Activated T-helper 2 cell treated with anti-CD3 and anti-CD28 coated beads, Interferon-gamma antibody, Interleukin-2, Interleukin-4, amounts not matched to agents 10 μg/mL and 5 μg/mL and 100 μg/mL, durations not matched to agents 14 hours and 24 hours and 36 hours (primary cell): ENCODE data around the gene PANK1. TPM values are rescaled to one million over a fixed set of nuclear protein-coding genes. Genes with fewer than 3 reads are reported as not detected.
"Not testable (repeated sequence)": the region's sequence is repeated elsewhere in the genome, so short reads cannot be mapped to it uniquely, and the experiment has no call there.

ENCODE experiments used
- DNase-seq: peaks from one replicate; pipeline ENCODE4 v3.0.0; 2021; ENCODE audit warnings: low spot score
- H3K27ac Mint-ChIP-seq: one replicate; pipeline ENCODE4 v1.8.0; 2021; ENCODE audit warnings: mixed read lengths
- H3K27me3 Mint-ChIP-seq: one replicate; pipeline ENCODE4 v1.8.0; 2021; ENCODE audit warnings: low read depth, mixed read lengths
- H3K36me3 Mint-ChIP-seq: one replicate; pipeline ENCODE4 v1.8.0; 2021; ENCODE audit warnings: low read depth, mixed read lengths
- H3K4me1 Mint-ChIP-seq: one replicate; pipeline ENCODE4 v1.8.0; 2021; ENCODE audit warnings: low read depth, mixed read lengths
- H3K4me3 Mint-ChIP-seq: one replicate; pipeline ENCODE4 v1.8.0; 2021; ENCODE audit warnings: low read depth, mild to moderate bottlenecking, moderate library complexity, mixed read lengths
- H3K9me3 Mint-ChIP-seq: one replicate; pipeline ENCODE4 v1.8.0; 2021; ENCODE audit warnings: mixed read lengths
- intact Hi-C: fragments of 100-400 bp; cut with micrococcal nuclease; formaldehyde crosslinking; loops from one replicate; pipeline ENCODE4 v1.15.1; 2023
- total RNA-seq: library from RNA; stranded (reverse); gene quantifications from 2 replicates; pipeline ENCODE4 v1.2.3, GENCODE V29; 2022

Gene PANK1
- total RNA-seq, 1 donor from 2014 or later = 5.7 TPM

DNA sequence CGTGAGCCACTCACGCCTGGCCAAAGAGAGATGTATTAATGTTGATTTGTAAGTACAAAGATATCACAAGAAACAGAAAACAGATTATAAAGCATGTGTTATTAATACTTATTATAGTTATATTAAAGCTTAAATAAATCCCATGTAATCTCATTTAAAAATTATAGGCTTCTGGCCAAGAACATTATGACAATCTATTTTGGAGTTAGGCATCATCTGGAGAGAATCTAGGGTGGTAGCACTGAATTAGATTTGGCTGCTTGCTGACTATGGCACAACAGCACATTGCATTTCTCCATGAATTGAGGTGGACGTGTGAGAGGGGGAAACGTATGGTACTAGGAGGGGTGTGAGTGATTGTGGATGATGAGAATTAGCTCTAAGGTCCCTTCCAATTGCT lies 92.8 kb downstream of the PANK1 start:
- Mint-ChIP-seq H3K4me1 (no peaks in the 10 kb centered on the region), H3K27ac (no peak overlapping the region), H3K4me3 (no peak overlapping the region), H3K36me3 (no peaks in the 10 kb centered on the region), H3K27me3 (peaks cover 10% of the 10 kb centered on the region), H3K9me3 (no peaks in the 10 kb centered on the region)
- intact Hi-C loops = no loop called here
- no peak for DNase-seq

DNA sequence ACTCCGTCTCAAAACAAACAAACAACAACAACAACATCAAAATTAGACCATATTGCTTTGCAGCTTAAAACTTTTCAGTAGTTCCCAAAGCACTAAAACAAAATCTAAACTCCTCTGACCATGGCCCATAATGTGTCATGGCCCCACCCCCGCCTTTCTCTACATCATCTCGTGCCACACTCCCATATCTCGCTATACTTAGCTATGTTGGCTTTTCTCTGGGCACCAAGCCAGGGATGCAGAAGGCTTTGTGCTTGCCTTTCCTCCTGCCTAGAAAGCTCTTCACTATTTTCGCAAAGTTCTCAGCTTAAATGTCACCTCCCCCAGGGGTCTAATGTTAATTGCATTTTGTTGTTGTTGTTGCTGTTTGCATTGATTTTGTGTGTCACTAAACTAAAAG lies 94.5 kb downstream of the PANK1 start:
- intact Hi-C loops = no loop called here
- Mint-ChIP-seq H3K27me3 (peaks cover 9% of the 10 kb centered on the region), H3K27ac (no peak overlapping the region), H3K4me3 (no peak overlapping the region), H3K4me1 (no peaks in the 10 kb centered on the region), H3K36me3 (no peaks in the 10 kb centered on the region), H3K9me3 (no peaks in the 10 kb centered on the region)
- no peak for DNase-seq

DNA sequence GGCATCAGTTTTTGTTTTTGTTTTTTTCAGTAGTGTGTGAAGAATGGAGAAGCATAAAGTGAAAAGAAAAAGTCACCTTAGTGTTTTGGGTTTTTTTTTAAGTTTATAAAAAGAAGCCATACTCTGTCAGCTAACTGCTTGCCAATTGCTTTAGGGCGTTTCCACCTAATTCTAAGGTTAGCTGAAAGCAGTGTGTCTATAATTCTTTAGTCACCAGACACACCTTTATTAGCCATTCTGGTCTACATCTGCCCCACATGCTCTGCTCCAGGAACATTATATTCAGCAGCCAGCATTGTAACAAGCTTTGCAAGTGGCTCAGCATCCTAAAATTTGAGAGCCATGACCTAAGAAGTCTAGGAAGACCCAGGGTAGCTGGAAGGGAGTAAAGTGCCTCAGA lies 95.5 kb downstream of the PANK1 start:
- Mint-ChIP-seq H3K9me3 (no peaks in the 10 kb centered on the region), H3K27me3 (peaks cover 10% of the 10 kb centered on the region), H3K4me1 (no peaks in the 10 kb centered on the region), H3K36me3 (no peaks in the 10 kb centered on the region), H3K4me3 (no peak overlapping the region), H3K27ac (no peak overlapping the region)
- no peak for DNase-seq
- intact Hi-C loops = no loop called here

DNA sequence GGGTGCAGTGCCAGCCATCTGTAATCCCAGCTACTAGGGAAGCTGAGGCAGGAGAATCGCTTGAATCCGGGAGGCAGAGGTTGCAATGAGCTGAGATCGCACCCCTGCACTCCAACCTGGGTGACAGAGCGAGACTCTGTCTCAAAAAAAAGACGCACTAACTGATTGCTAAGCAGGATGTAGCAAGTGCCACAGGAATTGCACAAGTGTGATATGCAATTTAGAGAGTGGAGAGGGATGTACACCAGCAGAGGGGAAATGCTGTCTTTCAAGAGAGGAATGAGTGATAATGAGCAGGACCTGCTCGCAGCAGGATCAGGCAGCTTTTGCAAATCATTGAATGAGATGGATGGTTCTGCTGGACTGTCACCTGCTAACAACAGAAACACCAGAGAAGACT lies 96.4 kb downstream of the PANK1 start:
- intact Hi-C loops = no loop called here
- H3K27ac Mint-ChIP-seq = no peak overlapping the region
- H3K27me3 Mint-ChIP-seq = peaks cover 10% of the 10 kb centered on the region
- no peaks in the 10 kb centered on the region for H3K36me3 Mint-ChIP-seq
- H3K9me3 Mint-ChIP-seq = no peaks in the 10 kb centered on the region
- DNase-seq = no peak
- H3K4me1 Mint-ChIP-seq = no peaks in the 10 kb centered on the region
- H3K4me3 Mint-ChIP-seq = no peak overlapping the region

DNA sequence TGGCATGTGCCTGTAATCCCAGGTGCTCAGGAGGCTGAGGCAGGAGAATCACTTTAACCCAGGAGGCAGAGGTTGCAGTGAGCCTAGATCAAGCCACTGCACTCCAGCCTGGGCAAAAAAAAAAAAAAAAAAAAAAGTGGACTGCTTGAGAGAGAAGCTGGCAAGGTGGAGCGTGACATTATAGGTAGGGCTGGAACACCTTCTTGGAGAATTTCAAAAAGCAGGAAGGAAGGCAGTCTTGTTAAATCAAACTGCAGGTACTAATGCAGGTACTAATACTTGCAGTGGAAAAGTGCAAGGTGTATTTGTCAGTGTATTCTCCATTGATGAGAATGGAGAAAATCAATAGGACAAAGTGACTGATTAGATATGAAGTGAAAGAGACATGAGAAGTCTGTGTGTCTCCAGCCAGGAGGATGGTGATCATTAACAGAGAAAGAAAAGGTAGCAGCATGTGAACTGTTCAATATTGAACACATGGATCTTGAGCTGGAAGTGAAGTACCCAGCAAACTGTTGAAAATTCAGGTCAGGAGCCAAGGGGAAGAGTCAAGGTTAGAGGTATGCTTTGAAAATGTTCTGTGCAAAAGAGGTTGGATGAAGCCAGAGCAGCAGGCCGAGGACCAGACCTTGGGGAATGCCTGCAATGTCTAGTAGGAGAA lies 97.1 kb downstream of the PANK1 start:
- no peak overlapping the region for H3K4me3 Mint-ChIP-seq
- H3K27ac Mint-ChIP-seq = no peak overlapping the region
- H3K27me3 Mint-ChIP-seq = peaks cover 8% of the 10 kb centered on the region
- no peaks in the 10 kb centered on the region for H3K9me3 Mint-ChIP-seq
- no peaks in the 10 kb centered on the region for H3K4me1 Mint-ChIP-seq
- intact Hi-C loops = no loop called here
- no peaks in the 10 kb centered on the region for H3K36me3 Mint-ChIP-seq
- DNase-seq = no peak

DNA sequence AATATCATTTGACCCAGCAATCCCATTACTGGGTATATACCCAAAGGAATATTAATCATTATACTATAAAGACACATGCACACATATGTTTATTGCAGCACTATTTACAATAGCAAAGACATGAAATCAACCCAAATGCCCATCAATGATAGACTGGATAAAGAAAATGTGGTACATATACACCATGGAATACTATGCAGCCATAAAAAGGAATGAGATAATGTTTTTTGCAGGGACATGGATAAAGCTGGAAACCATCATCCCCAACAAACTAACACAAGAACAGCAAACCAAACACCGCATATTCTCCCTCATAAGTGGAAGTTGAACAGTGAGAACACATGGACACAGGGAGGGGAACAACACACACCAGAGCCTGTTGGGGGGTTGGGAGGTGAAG lies 98.4 kb downstream of the PANK1 start:
- H3K36me3 Mint-ChIP-seq, intact Hi-C loops, H3K27ac Mint-ChIP-seq, H3K9me3 Mint-ChIP-seq, DNase-seq, H3K4me3 Mint-ChIP-seq, H3K4me1 Mint-ChIP-seq: not testable (repeated sequence)
- H3K27me3 Mint-ChIP-seq = peaks cover 13% of the 10 kb centered on the region

DNA sequence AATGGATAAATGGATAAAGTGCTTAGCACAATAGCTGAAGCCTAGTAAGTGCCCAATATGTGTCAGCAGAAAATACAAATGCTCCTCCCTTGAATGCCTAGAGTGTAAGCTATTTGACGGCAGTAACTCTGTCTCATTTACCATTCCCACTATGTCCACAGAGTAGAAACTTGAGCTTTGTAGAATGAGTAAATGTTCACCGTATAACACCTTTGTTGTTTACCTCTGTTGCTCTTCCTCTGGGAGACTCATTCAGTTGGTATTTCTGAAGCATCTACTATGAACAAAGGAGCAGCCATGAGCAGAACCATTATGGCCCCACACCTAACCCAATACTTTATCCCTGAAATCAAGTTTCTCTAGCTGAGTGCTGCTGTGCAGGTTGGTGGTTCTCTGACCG lies 101.2 kb downstream of the PANK1 start:
- intact Hi-C loops = no loop called here
- Mint-ChIP-seq H3K9me3 (no peaks in the 10 kb centered on the region), H3K4me3 (no peak overlapping the region), H3K27ac (no peak overlapping the region), H3K27me3 (peaks cover 24% of the 10 kb centered on the region), H3K36me3 (no peaks in the 10 kb centered on the region), H3K4me1 (no peaks in the 10 kb centered on the region)
- no peak for DNase-seq

DNA sequence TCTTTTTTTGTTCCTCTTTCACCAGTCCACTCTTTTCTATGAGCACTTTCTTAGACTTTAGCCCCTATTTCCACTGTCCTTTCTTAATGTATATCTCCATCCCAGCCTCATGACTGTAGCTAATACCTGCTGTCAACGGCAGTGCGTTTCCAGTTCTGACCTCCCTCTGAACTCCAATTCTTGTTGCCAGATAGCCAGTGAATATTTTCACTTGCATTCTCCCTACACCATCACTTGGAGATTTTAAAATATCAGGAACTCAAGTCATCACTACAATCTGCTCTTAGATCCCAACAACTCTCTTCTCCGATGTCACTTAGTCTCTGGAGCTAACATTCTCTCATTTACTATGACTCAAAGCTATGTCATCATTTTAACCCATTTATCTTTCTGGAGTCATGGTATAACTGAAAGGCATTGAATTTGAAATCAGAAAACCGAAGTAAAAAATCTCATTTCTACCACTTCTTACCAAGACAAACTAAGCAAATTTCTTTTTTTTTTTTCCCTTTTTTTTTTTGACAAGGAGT lies 104.6 kb downstream of the PANK1 start:
- Mint-ChIP-seq H3K27ac (no peak overlapping the region), H3K4me3 (no peak overlapping the region), H3K27me3 (peaks cover 42% of the 10 kb centered on the region), H3K36me3 (no peaks in the 10 kb centered on the region), H3K4me1 (no peaks in the 10 kb centered on the region), H3K9me3 (no peaks in the 10 kb centered on the region)
- no peak for DNase-seq
- intact Hi-C loops = no loop called here

DNA sequence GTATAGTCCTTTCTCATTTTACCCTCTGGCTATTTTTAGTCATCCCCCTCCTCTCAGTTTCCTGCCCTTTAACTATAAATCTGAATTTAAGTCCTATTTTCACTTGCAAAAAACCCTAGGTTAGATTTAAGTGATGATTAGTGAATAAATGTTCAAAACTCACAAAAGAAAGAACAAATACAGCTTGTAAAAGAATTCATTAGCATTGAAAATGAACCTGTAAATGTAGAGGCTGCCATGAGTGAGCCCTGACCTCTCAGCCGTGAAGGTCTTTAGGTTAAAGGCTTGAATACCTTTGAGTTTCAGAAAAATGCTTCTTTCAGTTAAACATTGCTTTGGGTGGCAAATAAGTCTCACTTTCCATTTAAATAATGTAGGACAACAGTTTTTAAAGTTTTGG lies 107.7 kb downstream of the PANK1 start:
- intact Hi-C loops = no loop called here
- Mint-ChIP-seq H3K4me3 (no peak overlapping the region), H3K27ac (no peak overlapping the region), H3K27me3 (peaks cover 59% of the 10 kb centered on the region), H3K36me3 (no peaks in the 10 kb centered on the region), H3K9me3 (no peaks in the 10 kb centered on the region), H3K4me1 (peaks cover 3% of the 10 kb centered on the region)
- DNase-seq = no peak

DNA sequence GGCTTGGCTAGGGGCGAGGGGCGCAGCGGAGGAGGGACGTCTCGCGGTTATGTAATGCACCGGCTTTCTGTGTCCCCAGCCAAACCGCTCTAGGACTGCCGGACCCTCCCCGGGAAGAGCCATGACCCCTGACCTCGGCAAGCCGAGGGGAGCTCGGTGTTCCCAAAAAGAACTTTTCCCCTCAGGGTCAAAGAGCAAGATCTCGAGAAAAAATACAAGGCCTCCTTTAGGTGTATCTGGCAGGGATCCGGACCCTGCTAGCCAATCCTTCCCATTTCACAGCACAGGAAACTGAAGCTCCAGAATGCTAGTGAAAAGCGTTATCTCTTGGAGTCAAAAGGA lies 109.1 kb downstream of the PANK1 start:
- no peaks in the 10 kb centered on the region for H3K9me3 Mint-ChIP-seq
- intact Hi-C loops = no loop called here

DNA sequence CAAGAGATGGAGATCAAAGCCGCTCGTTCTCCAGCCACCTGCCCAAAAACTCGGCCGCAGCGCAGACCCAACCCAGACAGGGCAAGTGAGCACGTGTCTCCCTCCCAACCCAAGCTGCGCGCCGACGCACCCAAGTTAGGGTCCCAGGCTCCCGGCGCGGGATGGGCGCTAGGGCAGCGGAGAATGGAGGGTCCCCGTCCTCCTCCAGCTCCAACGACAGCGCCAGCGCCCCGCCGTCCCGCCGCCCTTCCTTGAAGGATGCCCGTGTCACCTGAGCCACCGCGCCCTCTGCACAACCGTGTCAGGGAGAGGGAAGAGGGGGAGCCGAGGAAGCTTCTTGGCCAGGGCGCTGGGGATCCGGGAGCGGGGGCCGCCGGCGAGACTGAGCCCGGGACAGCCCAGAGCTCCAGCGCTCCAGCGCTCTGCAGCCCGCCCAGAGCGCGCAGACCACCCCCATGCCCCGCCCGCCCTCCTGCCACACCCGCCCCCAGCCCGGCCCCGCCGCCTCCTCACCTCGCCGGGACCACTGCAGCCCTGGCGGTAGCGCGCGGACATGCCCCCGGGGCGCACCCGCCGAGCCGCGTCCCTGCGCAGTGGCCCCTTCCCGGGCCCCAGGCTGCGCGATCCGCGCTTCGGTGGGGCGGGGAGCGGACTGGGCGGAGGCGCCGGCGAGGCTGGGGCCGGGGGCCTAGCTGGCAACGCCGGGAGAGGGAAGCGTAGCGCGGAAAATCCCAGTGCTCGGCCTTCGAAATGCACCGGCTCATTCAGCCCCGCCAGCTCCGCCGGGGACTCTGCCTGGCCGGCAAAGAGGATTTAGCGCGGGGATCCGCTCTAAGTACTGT lies 109.7 kb downstream of the PANK1 start, which contains the start of gene SLC16A12:
TSS of gene SLC16A12 (minus strand) at position 424 of the 842 bp plus-strand sequence. CDS start 73,016 bp downstream, outside the sequence.
- intact Hi-C loops = no loop called here
- H3K4me1 Mint-ChIP-seq = peaks cover 3% of the 10 kb centered on the region
- no peak within 1 kb of the TSS for H3K27ac Mint-ChIP-seq
- H3K4me3 Mint-ChIP-seq = no peak within 1 kb of the TSS
- H3K36me3 Mint-ChIP-seq = no peaks in the 10 kb centered on the region
- H3K9me3 Mint-ChIP-seq = no peaks in the 10 kb centered on the region
- DNase-seq = no peak
- peaks cover 72% of the 10 kb centered on the region for H3K27me3 Mint-ChIP-seq

More for the DNA sequence above, 109.1 kb downstream of the PANK1 start:
- Mint-ChIP-seq H3K36me3 (no peaks in the 10 kb centered on the region), H3K27me3 (peaks cover 70% of the 10 kb centered on the region), H3K4me3 (no peak overlapping the region), H3K4me1 (peaks cover 3% of the 10 kb centered on the region), H3K27ac (no peak overlapping the region)
- DNase-seq = no peak

DNA sequence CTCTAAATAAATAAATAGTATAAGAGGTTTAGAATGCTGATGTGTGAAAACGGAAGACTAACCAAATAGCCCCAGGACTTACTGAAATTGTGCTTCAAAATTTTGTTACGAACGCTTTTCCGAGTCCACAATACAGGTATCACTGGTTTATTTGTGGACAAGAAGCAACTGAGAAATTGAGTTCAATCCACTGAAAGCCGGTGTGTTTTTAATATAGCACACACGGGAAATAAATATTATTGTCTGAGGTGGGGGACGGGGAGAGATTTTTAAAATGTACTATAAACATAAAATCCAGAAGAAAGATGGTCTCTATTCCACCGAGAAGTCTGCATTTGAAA lies 110.2 kb downstream of the PANK1 start:
- Mint-ChIP-seq H3K9me3 (no peaks in the 10 kb centered on the region), H3K27me3 (peaks cover 70% of the 10 kb centered on the region), H3K4me3 (no peak overlapping the region), H3K36me3 (no peaks in the 10 kb centered on the region), H3K27ac (no peak overlapping the region), H3K4me1 (peaks cover 3% of the 10 kb centered on the region)
- intact Hi-C loops = no loop called here
- no peak for DNase-seq
